ENCODE results near the gene TSC1.

- TF ChIP-seq CTCF (IDR thresholded peaks at IDR 0.05; ENCODE audit: insufficient read depth, low read length, poor library complexity, severe bottlenecking) (no peak), EZH2phosphoT487 (conservative IDR thresholded peaks at IDR 0.05; ENCODE audit: low read length) (no peak)
Observed at GRCh38 chr9:132944294-132945185, at the start of gene TSC1.
